ENCODE measurements around the gene FKBP7. TPM values are rescaled to one million over a fixed set of nuclear protein-coding genes. Genes with fewer than 3 reads are reported as not detected.
"Not testable (repeated sequence)": the region's sequence is repeated elsewhere in the genome, so short reads cannot be mapped to it uniquely, and the experiment has no call there.

The FKBP7 gene
- total RNA-seq, 1 donor from 2014 or later = 34.1 TPM

- DNase-seq (ENCODE audit: extremely low spot score, unreplicated experiment) = no peak
- Mint-ChIP-seq H3K36me3 (peaks cover 4% of the 10 kb centered on the region), H3K4me1 (ENCODE audit: unreplicated experiment) (peaks cover 10% of the 10 kb centered on the region), H3K27me3 (no peaks in the 10 kb centered on the region), H3K27ac (no peak overlapping the region), H3K9me3 (no peaks in the 10 kb centered on the region), H3K4me3 (no peak overlapping the region)
- TF ChIP-seq, protein P1, sequence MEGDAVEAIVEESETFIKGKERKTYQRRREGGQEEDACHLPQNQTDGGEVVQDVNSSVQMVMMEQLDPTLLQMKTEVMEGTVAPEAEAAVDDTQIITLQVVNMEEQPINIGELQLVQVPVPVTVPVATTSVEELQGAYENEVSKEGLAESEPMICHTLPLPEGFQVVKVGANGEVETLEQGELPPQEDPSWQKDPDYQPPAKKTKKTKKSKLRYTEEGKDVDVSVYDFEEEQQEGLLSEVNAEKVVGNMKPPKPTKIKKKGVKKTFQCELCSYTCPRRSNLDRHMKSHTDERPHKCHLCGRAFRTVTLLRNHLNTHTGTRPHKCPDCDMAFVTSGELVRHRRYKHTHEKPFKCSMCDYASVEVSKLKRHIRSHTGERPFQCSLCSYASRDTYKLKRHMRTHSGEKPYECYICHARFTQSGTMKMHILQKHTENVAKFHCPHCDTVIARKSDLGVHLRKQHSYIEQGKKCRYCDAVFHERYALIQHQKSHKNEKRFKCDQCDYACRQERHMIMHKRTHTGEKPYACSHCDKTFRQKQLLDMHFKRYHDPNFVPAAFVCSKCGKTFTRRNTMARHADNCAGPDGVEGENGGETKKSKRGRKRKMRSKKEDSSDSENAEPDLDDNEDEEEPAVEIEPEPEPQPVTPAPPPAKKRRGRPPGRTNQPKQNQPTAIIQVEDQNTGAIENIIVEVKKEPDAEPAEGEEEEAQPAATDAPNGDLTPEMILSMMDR (conservative IDR thresholded peaks at IDR 0.05) = no peak
These were observed 5.0 kb downstream of the FKBP7 start for GRCh38 chr2:178473373-178473772.

- DNase-seq (ENCODE audit: extremely low spot score, unreplicated experiment); H3K36me3 Mint-ChIP-seq; H3K4me1 Mint-ChIP-seq (ENCODE audit: unreplicated experiment); H3K27me3 Mint-ChIP-seq; H3K9me3 Mint-ChIP-seq; H3K4me3 Mint-ChIP-seq; H3K27ac Mint-ChIP-seq: not testable (repeated sequence)
These were observed 7.1 kb downstream of the FKBP7 start for GRCh38 chr2:178471313-178471712.

GRCh38 chr2:178469219-178469849, 9.1 kb downstream of the FKBP7 start:
- H3K27me3 Mint-ChIP-seq = no peaks in the 10 kb centered on the region
- TF ChIP-seq, protein P1 (conservative IDR thresholded peaks at IDR 0.05) = no peak
- no peak overlapping the region for H3K4me3 Mint-ChIP-seq
- H3K9me3 Mint-ChIP-seq = no peaks in the 10 kb centered on the region
- H3K36me3 Mint-ChIP-seq = peaks cover 13% of the 10 kb centered on the region
- H3K27ac Mint-ChIP-seq = no peak overlapping the region
- peaks cover 8% of the 10 kb centered on the region for H3K4me1 Mint-ChIP-seq (ENCODE audit: unreplicated experiment)
- no peak for DNase-seq (ENCODE audit: extremely low spot score, unreplicated experiment)

- H3K4me1 Mint-ChIP-seq (ENCODE audit: unreplicated experiment) = peaks cover under 1% of the 10 kb centered on the region
- no peak overlapping the region for H3K27ac Mint-ChIP-seq
- no peak for DNase-seq (ENCODE audit: extremely low spot score, unreplicated experiment)
- H3K9me3 Mint-ChIP-seq = no peaks in the 10 kb centered on the region
- H3K4me3 Mint-ChIP-seq = no peak overlapping the region
- H3K36me3 Mint-ChIP-seq = no peaks in the 10 kb centered on the region
- no peaks in the 10 kb centered on the region for H3K27me3 Mint-ChIP-seq
- TF ChIP-seq, protein P1 (conservative IDR thresholded peaks at IDR 0.05) = no peak
These were observed 21.0 kb downstream of the FKBP7 start for GRCh38 chr2:178457390-178457886.

DNA sequence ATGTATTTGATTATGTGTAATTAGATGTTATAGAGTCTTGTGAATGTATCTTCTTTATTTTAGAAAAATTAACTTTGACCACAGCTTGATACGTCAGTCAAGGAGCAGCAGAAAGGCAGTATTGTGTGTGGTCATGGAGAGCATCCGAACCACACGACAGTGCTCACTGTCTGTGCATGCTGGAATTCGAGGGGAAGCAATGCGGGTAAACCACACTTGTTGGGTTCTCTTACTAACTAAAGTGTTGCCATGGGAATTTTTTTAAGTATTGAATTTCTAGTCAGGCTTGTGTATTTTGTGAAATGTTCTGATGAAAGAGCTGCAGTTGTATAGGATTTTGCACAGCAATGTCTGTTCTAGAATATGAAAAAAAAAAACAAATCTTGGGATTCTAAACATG, 22.5 kb downstream of the FKBP7 start:
- Mint-ChIP-seq H3K27me3 (no peaks in the 10 kb centered on the region), H3K27ac (no peak overlapping the region), H3K9me3 (no peaks in the 10 kb centered on the region), H3K4me3 (no peak overlapping the region), H3K36me3 (no peaks in the 10 kb centered on the region), H3K4me1 (ENCODE audit: unreplicated experiment) (peaks cover 11% of the 10 kb centered on the region)
- TF ChIP-seq, protein P1 (conservative IDR thresholded peaks at IDR 0.05) = no peak
- DNase-seq (ENCODE audit: extremely low spot score, unreplicated experiment) = no peak

- Mint-ChIP-seq H3K4me1 (ENCODE audit: unreplicated experiment) (peaks cover 32% of the 10 kb centered on the region), H3K36me3 (peaks cover 10% of the 10 kb centered on the region)
These were observed 25.5 kb downstream of the FKBP7 start for GRCh38 chr2:178452870-178453269.

More at GRCh38 chr2:178452870-178453269, 25.5 kb downstream of the FKBP7 start:
- TF ChIP-seq, protein P1 (conservative IDR thresholded peaks at IDR 0.05) = no peak
- H3K4me3 Mint-ChIP-seq = no peak overlapping the region
- H3K27me3 Mint-ChIP-seq = no peaks in the 10 kb centered on the region
- H3K9me3 Mint-ChIP-seq = no peaks in the 10 kb centered on the region
- no peak overlapping the region for H3K27ac Mint-ChIP-seq
- DNase-seq (ENCODE audit: extremely low spot score, unreplicated experiment) = no peak
